ENCODE measurements around the gene TAAR9.

GRCh38 chr6:132537977-132538376 is at the start of gene TAAR9:
- no peak for TF ChIP-seq EP300 (IDR thresholded peaks at IDR 0.05)
- TF ChIP-seq CTCF (IDR thresholded peaks at IDR 0.05) = no peak
- no peak for TF ChIP-seq POLR2A (IDR thresholded peaks at IDR 0.05)

Data from sigmoid colon (tissue), 4 donors.